Effector CD4-positive, alpha-beta T cell (primary cell): ENCODE results near the gene UBE2G2.
"Not testable (repeated sequence)": the region's sequence is repeated elsewhere in the genome, so short reads cannot be mapped to it uniquely, and the experiment has no call there.

Source experiments
- DNase-seq: peaks from one replicate; pipeline ENCODE4 v3.0.0-alpha.2; 2020

UBE2G2 gene

DNA sequence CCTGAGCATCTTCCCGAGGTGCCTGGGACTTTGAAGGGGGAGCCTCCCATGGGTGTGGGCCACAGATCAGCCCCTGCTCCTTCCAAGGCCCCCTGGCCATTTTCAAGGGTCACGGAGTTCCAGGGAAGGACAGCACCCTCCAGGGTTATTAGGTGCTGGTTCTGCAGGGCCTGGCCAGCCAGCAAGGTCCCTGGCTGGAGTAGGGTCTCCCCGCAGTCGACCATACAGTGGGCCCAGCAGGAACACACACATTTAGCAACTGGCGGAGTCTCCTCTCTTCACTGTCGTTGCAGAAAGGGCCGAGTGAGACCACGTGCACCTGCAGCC, 34.0 kb upstream of the UBE2G2 start:
- DNase-seq, result no peak

- DNase-seq, result no peak
These were observed 33.5 kb upstream of the UBE2G2 start for GRCh38 chr21:44834951-44835646.

DNA sequence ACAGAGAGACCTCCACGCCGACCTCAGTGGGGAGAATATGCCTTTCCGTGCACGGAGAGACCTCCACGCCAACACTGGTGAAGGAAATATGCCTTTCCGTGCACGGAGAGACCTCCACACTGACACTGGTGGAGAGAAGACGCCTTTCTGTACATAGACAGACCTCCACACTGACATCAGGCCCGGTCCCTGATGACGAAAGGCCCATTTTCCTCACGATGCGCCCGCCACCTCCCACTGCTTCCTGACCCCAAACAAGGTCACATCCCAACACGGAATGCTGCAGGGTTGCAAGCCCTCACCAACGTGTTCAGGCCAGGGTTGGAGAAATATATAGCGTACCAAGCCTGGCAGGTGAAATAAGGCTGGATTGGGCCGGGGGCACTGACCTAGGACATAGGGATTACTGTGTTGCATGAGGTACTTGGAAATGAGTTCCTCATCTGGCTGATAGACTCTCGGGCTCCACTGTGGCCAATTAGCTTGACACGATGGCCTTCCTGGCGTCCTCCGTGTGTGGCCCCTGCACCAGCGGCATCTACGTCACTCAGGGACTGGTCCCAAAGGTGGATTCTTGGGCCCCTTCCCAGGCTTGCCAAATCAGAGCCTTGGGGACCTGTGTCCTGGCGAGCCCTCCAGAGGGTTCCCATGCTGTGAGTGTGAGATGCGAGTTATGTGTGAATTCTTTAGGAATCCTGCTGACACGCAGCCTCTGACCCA, 32.8 kb upstream of the UBE2G2 start:
- no peak for DNase-seq

DNA sequence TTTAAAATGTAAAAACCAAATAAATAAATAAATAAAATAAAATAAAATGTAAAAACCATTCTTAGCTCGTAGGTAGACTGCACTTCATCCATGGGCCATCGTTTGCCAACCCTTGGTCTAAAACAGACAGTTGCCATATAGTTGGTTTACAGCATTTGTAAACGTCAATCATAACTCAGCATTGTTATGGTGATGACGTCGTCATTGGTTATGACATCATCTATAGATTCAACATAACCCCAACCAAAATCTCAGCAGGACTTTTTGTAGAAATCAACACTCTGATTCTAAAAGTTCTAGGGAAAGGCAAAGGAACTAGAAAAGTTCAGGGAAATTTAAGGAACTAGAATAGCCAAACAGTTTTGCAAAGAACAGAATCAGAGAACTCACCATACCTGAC, 32.0 kb upstream of the UBE2G2 start:
- DNase-seq, result no peak

DNA sequence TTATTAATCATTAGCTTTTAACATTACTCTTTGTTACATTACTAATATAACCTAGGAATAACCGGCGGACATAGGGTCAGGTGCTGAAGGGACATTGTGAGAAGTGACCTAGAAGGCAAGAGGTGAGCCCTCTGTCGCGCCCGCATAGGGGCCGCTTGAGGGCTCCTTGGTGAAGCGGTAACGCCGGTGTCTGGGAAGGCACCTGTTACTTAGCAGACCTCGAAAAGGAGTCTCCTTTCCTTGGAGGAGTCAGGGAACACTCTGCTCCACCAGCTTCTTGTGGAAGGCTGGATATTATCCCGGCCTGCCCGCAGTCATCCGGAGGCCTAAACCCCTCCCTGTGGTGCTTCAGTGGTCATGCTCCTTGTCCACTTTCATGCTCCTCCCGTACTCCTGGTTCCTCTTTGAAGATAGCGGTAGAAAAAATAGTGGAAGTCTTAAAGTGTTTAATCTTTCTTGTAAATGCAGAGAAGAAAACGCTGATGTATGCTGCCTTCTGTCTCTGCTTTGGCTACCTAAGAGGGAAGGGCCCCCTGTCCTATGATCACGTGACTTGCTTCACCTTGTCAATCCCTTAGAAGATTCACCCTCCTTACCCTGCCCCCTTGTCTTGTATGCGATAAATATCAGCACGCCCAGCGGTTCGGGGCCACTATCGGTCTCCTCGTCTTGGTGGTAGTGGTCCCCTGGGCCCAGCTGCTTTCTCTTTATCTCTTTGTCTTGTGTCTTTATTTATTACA, 31.1 kb upstream of the UBE2G2 start:
- DNase-seq, result not testable (repeated sequence)

GRCh38 chr21:44831227-44831860, 29.7 kb upstream of the UBE2G2 start:
- DNase-seq, result no peak

DNA sequence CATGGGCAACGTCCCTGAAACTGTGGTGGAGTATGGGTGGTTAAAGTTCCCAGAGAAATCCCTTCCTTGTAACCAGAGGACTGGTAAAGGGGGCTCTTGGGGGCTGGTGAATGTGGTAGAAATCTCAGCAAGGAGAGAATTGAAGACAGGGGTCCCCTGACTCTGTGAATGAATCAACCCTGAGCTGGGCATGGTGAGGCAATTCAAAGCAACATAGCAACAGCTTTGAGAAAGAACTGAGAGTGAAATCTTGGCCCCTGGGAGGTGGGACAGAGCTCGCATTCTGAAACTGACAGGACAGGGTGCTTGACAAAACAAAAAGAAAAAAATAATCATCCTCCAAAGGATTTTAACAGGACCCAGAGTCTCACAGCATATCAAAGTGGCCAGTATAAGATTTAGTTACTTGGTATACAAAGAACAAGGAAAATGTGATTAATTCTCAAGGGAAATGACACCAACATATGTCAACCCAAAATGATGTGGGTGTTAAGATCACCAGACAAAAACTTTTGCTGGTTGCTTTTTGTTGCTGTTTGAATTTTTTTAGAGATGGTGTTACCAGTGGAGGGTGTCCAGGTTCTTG, 28.0 kb upstream of the UBE2G2 start:
- DNase-seq, result no peak

DNA sequence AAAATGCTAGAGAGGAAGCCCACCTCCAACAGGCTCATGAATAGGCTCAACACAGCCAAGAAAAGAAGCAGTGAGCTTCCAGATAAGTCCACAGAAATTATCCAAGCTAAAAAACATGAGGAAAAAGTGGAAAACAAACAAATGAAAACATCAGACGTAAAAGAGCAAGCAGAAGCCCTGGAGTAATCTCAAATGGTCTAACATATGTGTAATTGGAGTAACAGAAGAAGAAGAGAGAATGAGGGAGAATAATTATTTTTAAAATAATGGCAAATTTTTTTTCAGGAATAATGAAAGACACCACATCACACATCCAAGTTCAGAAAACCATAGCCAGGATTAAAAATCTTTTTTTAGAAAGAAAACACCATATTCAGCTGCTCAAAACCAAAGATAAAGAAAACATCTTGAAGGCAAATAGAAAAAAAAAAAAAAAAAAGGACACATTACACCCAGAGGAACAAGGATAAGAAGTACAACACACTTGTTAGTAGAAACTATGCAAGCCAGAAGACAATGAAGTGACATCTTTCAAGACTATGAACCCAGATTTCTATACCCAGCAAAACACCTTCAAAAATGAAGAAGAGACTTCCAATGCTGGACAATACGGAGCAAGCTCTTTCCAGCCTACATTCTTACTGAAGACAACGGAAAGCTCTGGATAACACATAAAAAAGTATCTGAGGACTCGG, 26.9 kb upstream of the UBE2G2 start:
- DNase-seq, result no peak

DNA sequence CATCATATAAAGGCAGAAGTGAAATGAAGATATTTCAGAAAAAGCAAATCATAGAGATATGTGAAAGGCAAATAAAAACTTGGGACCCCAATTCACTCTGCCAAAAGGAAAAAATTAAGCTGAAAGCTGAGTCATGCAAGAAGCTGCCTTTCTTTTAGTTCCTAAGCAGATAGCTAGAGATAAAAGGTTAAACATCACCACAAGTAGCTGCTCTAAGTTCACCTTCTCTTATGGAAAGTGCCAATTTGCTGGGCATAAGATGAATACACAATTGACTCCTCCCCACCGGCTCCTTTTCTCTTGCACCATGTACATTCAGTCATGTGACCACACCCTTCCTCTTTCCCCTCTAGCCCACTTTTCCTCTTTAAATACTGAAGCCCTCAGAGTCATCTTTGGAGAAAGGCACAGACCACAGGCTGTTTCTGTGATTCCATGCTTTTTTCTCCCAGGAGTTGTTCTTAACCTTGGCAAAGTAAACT, 21.6 kb upstream of the UBE2G2 start:
- no peak for DNase-seq

GRCh38 chr21:44822484-44823178, 21.0 kb upstream of the UBE2G2 start:
- DNase-seq, result no peak

GRCh38 chr21:44820851-44821250, 19.2 kb upstream of the UBE2G2 start:
- no peak for DNase-seq

GRCh38 chr21:44819283-44820243, 17.9 kb upstream of the UBE2G2 start:
- DNase-seq, result no peak

DNA sequence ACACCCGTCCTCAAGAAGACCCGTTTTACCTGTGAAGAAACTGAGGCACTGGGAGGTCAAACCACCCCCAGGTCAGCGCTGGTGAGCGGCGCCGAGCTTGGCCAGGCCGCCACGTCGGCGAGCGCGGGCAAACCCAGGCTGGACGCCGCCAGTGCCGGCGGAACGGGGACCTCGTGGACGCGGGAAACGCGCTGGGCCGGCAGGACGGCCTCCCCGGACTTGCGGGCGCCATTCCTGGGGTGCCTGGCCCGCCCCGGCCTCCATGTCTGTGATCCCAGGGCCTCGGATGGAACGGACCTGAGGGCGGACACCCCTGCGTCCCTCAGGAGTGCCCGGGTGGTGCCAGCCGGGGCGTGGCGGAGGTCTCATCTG, 17.0 kb upstream of the UBE2G2 start:
- no peak for DNase-seq

DNA sequence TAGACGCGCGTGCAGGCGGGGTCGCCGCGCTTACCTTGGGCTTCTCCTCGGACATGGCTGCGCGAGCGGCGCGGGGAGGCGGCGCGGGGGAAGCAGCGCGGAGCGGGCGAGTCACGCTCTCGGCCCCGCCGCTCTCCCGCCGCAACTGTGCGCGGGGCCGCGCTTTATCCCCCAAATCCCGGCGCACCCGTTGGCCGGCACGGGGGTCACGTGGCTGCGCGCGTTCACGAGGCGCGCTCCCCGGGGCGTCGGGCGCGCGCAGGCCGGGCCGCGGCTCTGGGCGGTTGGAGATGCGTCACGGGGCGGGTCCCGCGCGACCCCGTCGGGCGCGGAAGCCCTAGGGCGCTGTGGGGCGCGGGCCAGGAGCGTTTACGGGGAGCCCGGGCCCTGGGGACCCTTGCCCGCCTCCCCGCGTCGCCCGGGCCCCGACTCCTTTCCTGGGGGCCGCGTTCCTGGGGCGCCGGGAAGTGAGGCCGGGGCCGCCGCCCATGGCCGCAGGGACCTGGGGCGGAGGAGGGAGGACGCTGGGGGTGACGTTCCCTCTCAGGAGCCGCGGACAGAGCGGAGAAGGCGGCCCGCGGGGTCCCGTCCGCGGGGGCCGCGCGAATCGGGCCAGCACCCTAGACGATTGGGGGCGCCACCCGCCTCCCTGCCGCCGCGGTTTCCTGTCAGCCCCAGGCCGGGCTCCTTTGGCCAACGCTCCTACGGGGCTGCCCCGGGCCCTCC, 16.5 kb upstream of the UBE2G2 start, which contains the start of gene SUMO3:
Gene SUMO3 (minus strand): TSS at position 149 of the 726 bp plus-strand sequence. CDS start 94 bp downstream, at position 55.
- peak; percentile 74 for DNase-seq

DNA sequence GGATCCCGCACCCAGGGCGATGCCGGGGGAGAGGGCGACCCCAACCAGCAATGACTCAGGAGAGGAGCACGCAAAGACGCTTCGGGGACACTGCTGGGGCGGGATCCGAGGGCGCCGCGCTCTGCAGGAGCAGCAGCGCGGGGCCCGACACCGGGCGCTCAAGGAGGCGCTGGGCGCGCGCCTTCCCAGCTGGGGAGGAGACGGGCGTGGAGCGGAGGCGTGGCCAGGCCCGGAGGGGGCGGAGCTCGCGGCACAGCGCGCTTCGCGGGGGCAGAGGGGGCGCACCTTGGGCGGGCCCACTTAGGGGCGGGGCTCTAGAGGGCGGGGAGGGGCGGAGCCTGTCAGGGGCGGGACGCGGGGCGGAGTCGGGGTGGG, 15.9 kb upstream of the UBE2G2 start:
- peak; percentile 88 for DNase-seq

- DNase-seq, result no peak
These were observed 15.3 kb upstream of the UBE2G2 start for GRCh38 chr21:44816761-44817505.

GRCh38 chr21:44815852-44816628, 14.4 kb upstream of the UBE2G2 start:
- no peak for DNase-seq

- DNase-seq, result no peak
These were observed 13.6 kb upstream of the UBE2G2 start for GRCh38 chr21:44815225-44815624.
